Measurements from ENCODE around the gene LTC4S.
A peak's percentile ranks its signal among the peaks of the same experiment; 100 is the strongest.

Gene LTC4S

GRCh38 chr5:179817470-179817840, 23.7 kb downstream of the LTC4S start:
- TF ChIP-seq CTCF (conservative IDR thresholded peaks at IDR 0.05; ENCODE audit: low read depth, low read length): no peak
- no peak for DNase-seq (ENCODE audit: low read depth)
- peak overlapping the region; percentile 53 for H3K4me3 ChIP-seq (ENCODE audit: low read depth, low read length)

- no peak for TF ChIP-seq CTCF (conservative IDR thresholded peaks at IDR 0.05; ENCODE audit: low read depth, low read length)
- DNase-seq (ENCODE audit: low read depth): no peak
- H3K4me3 ChIP-seq (ENCODE audit: low read depth, low read length): peak overlapping the region; percentile 41
Observed at GRCh38 chr5:179817890-179818745, 24.3 kb downstream of the LTC4S start.

- TF ChIP-seq CTCF (conservative IDR thresholded peaks at IDR 0.05; ENCODE audit: low read depth, low read length): no peak
- H3K4me3 ChIP-seq (ENCODE audit: low read depth, low read length): peak overlapping the region; percentile 41
- DNase-seq (ENCODE audit: low read depth): peak; percentile 98
Observed at GRCh38 chr5:179818746-179819295, 25.0 kb downstream of the LTC4S start.

- DNase-seq (ENCODE audit: low read depth): peak; percentile 84
- no peak for TF ChIP-seq CTCF (conservative IDR thresholded peaks at IDR 0.05; ENCODE audit: low read depth, low read length)
- peak overlapping the region; percentile 9 for H3K4me3 ChIP-seq (ENCODE audit: low read depth, low read length)
Observed at GRCh38 chr5:179819296-179820126, 25.7 kb downstream of the LTC4S start.

- TF ChIP-seq CTCF (conservative IDR thresholded peaks at IDR 0.05; ENCODE audit: low read depth, low read length): no peak
- H3K4me3 ChIP-seq (ENCODE audit: low read depth, low read length): peak overlapping the region; percentile 97
- no peak for DNase-seq (ENCODE audit: low read depth)
Observed at GRCh38 chr5:179820127-179820482, 26.3 kb downstream of the LTC4S start.

GRCh38 chr5:179820483-179821297, 26.9 kb downstream of the LTC4S start, which contains the start of gene SQSTM1:
Gene SQSTM1 (plus strand): TSS chr5:179820905. CDS start chr5:179820937, 32 bp downstream.
- peak; percentile 85 for DNase-seq (ENCODE audit: low read depth)
- H3K4me3 ChIP-seq (ENCODE audit: low read depth, low read length): peak within 1 kb of the TSS; percentile 97
- no peak for TF ChIP-seq CTCF (conservative IDR thresholded peaks at IDR 0.05; ENCODE audit: low read depth, low read length)
